GM10847 (cell line): ENCODE data around the gene CIC.

ENCODE experiments used
- POLR2A ChIP-seq: IDR thresholded peaks from 2 replicates; pipeline ENCODE4 v1.6.1; 2011; ENCODE audit not compliant: insufficient read length; ENCODE audit errors: extremely low read depth

Gene CIC

GRCh38 chr19:42323852-42324654, 55.0 kb downstream of the CIC start:
- TF ChIP-seq POLR2A, result no peak

- TF ChIP-seq POLR2A, result no peak
These were observed 55.7 kb downstream of the CIC start for GRCh38 chr19:42324655-42325307.

- peak; percentile 54 for TF ChIP-seq POLR2A
These were observed 56.4 kb downstream of the CIC start, which contains the start of gene MEGF8 for GRCh38 chr19:42325308-42325895. Gene MEGF8 (plus strand): TSS chr19:42325635. CDS start chr19:42326244, 609 bp downstream.

- TF ChIP-seq POLR2A, result no peak
These were observed 57.1 kb downstream of the CIC start for GRCh38 chr19:42325896-42326771.

GRCh38 chr19:42326969-42327368, 57.9 kb downstream of the CIC start:
- no peak for TF ChIP-seq POLR2A

GRCh38 chr19:42327381-42327780, 58.3 kb downstream of the CIC start:
- TF ChIP-seq POLR2A, result no peak

- TF ChIP-seq POLR2A, result no peak
These were observed 59.1 kb downstream of the CIC start for GRCh38 chr19:42328106-42328505.

GRCh38 chr19:42328854-42329253, 59.8 kb downstream of the CIC start:
- TF ChIP-seq POLR2A, result no peak

GRCh38 chr19:42330241-42330711, 61.2 kb downstream of the CIC start:
- TF ChIP-seq POLR2A, result no peak

- no peak for TF ChIP-seq POLR2A
These were observed 63.0 kb downstream of the CIC start for GRCh38 chr19:42332059-42332458.

GRCh38 chr19:42333018-42333417, 64.0 kb downstream of the CIC start:
- TF ChIP-seq POLR2A, result no peak

GRCh38 chr19:42333975-42334696, 65.1 kb downstream of the CIC start:
- TF ChIP-seq POLR2A, result no peak

GRCh38 chr19:42334697-42335373, 65.8 kb downstream of the CIC start:
- TF ChIP-seq POLR2A, result no peak
